GM19395 (cell line): ENCODE measurements around the gene CCL3.
"Not testable (repeated sequence)": the region's sequence is repeated elsewhere in the genome, so short reads cannot be mapped to it uniquely, and the experiment has no call there.

Experiments used
- ATAC-seq: cut with Tn5 transposase; IDR thresholded peaks from one replicate; pipeline ENCODE4 v1.9.1; 2021; ENCODE audit warnings: mild to moderate bottlenecking, moderate library complexity; ENCODE audit not compliant: unreplicated experiment

Gene CCL3

DNA sequence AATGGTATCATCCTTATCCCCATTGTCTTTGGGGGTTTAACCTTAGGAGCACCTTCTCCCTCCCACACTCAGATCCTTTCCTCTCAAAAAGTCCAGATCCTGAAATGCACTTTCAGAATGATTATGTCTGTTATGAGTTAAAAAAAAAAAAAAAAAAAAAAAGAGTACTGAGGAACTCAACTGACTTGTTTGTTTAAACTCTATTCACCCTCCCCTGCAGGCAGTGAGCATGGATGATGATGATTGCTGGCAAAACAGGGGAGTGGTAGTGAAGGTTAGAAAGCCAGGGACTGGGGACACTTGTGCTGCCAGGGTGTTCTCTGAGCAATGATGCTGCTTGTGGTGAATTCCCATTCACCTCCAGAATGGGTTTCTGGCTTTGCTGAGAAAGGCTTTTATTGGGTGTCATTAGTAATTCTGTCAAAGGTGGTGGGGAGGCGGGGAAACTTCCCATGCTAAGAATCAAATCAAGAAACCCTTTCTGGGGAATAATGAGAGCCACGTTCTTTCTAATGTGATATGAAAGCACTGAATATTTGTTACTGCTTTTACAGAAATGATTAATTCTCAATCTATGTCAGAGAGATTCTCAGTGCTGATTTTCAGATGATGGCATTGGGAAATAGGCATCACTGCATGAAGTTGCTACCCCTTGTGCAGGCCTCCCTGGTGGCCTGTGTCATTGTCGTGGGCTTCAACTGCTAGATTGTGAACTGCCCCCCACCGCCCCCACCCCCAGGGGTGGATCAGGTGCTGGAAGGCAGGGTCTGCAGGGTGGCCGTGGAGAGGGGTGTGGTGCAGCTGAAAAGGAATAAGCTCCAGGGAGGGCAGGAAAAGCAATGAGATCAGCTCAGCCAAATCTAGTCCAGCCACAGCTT lies 27.8 kb upstream of the CCL3 start:
- ATAC-seq = no peak

DNA sequence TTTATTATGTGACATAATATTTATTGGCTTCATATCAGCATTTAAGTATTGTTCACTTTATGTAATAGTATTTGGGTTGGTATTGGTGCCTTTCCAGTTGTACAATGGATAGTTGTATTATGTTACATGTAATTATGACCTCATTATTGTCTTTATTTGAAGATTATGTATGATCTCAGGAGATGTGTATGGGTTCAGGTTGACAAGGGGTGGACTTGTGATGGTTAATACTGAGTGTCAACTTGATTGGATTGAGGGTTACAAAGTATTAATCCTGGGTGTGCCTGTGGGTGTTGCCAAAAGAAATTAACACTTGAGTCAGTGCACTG lies 25.7 kb upstream of the CCL3 start:
- ATAC-seq = not testable (repeated sequence)

DNA sequence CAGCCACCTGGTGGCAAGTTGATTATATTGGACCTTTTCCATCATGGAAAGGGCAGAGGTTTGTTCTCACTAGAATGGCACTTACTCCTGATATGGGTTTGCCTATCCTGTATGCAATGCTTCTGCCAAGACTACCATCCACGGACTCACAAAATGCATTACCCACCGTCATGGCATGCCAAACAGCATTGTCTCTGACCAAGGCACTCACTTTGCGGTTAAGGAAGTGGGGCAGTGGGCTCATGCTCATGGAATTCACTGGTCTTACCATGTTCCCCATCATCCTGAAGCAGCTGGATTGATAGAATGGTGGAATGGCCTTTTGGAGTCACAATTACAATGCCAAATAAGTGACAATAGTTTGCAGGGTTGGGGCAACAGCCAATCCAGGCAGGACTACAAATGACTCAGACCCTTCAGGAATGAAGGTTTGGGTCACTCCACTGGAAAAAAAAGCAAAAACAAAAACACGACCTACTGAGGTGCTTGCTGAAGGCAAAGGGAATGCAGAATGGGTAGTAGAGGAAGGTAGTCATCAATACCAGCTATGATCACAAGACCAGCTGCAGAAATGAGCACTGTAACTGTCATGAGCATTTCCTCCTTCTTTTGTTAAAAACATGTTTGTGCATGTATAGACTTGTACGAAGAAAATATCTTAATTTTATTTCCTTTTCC lies 25.2 kb upstream of the CCL3 start:
- not testable (repeated sequence) for ATAC-seq

DNA sequence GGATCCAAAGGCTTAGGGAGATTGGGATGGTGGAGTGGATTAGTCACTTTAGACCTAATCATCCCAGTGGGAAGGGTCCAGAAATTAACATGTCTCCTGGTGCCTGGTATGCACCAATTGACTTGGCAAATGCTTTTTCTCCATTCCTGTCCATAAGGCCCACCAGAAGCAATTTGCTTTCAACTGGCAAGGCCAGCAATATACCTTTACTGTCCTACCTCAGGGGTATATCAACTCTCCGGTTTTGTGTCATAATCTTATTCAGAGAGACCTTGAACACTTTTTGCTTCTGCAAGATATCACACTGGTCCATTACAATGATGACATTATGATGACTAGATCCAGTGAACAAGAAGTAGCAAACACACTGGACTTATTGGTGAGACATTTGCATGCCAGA lies 23.2 kb upstream of the CCL3 start:
- ATAC-seq = not testable (repeated sequence)

DNA sequence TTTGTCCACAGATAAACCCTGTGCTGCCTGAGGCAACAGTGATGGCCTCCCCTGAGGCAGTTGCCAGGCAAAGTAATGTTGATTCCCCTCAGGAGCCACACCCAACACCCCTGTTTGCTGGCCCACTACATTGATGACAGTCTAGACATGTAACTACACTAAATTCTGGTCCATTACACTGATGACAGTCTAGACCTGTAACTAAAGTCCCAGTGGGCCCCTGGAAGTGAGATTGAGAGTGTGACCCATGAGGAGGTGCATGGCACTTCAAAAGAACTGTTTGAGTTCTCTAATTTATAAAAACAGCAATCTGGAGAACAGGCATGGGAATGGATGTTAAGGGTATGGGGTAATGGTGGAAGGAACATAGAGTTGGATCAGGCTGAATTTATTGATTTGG lies 22.6 kb upstream of the CCL3 start:
- ATAC-seq = no peak

DNA sequence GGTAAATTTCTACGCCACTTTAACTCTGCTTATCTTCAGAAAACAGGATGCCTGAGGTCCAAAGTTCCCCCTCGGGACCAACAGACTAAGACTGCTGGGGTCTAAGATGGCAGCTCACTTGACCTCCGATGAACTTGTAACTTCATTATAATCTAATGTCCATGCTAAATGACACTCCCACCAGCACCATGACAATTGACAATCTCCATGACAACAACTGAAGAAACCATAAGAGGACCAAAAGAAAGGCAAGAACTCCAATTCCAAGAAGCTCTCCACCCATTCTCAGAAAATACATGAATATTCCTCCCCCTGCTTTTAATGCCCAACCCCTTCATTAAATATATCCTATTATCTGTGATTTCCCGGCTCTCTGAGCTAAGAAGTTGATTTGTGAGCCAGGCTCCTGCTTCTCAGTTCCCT lies 21.1 kb upstream of the CCL3 start:
- ATAC-seq = no peak

DNA sequence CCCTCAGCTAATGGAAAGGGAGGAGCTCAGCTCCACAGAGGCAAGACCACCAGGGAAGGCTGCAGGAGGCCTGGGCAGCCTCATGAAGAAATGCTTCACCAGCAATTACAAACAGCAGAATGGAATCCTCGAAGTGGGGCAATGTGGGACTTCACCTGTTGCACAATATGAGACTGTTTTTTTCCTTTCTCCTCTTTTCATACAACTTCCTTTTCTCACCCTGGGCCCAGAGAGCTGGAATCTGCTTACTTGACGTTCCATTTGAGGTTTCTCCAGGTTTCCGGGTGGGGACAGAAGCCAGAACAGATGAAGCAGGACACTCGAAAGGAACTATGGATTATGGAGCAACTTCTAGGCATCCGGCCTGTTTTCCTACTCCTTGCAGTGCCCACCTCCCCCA lies 18.3 kb upstream of the CCL3 start:
- not testable (repeated sequence) for ATAC-seq

DNA sequence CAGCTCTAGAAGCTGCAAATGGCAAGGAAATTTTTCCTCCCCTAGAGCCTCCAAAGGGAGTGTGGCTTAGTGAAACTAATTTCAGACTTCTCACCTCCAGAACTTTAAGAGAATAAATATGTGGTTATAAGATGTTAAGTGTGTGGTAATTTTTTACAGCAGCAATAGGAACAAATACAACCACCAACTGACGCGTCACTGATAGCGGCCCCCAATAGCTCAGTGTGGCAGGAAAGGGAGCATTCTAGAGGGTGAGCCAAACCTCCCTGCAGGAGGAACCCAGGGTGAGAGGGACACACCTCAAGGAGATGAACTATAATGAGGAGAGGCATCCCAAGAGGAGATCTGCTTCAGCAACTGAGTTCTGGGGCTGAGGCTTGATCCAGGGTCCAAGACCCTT lies 17.7 kb upstream of the CCL3 start:
- ATAC-seq = no peak

DNA sequence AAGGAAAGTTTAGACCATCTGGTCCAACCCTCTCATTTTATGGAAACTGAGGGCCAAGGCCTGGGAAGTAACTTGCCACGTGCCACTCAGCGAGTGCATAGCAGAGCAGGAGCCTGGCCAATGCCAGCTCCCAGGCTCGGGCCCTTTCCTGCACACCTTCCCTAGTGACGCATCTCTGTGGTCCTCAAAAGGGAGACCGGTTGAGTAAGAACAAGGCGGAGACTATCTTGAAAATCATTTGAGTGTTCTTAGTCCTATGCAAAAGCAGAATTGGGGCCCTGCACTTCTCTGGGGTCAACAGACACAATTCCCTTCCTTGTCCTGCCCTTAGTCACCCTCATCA lies 16.5 kb upstream of the CCL3 start:
- no peak for ATAC-seq

DNA sequence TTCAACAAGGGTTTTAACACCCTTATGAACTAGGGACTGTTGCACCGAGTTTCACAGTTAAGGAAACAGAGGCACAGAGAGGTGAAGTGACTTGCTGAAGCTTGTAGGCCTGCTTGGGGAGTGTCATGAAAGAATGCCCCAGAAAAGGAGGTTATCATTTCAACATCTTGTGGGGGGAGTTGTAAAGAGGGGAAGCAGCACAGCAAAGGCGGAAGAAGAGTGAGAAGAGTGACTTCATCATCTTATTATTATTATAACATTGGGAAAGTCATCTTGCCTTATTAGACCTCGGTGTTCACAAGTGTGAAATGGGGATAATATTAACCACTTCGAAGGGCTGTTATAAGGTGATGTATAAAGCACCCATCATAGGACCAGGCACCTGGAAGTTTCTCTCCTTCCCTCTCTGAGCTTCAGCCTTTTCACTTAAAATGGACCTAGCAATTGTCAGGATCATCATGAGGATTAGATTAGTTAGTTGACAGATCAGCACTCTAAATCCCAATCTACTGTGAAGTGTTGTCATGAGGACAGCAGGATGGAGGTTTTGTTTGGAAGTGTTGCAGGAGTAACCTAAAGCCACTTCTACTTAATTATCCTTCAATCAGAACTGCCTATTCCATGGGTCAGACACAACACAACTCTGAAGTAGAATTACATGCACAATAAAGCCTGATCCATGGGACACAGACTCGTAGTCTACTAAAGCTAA lies 16.0 kb upstream of the CCL3 start:
- no peak for ATAC-seq

DNA sequence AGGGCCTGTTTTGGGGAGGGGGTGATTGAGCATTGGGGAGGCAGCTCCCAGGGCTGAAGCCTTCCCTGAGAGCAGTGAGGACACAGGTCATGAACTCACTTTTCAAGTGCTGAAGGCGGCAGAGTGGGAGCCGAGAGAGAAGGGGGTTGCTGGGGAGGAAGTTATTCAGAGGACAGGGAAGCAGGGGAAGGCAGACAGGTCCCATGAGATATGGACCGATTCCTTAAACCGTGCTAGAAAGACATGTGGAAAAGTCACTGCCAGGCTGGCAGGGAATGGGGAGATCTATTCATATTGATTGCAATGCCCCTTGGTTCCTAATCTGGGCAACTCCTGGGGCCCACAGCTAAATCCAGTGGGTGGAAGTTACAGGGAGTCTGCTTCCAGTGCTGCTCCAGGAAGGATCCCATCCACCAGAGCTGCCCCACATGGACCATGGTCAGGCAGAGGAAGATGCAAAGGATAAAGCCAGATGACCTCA lies 14.8 kb upstream of the CCL3 start:
- ATAC-seq = no peak

DNA sequence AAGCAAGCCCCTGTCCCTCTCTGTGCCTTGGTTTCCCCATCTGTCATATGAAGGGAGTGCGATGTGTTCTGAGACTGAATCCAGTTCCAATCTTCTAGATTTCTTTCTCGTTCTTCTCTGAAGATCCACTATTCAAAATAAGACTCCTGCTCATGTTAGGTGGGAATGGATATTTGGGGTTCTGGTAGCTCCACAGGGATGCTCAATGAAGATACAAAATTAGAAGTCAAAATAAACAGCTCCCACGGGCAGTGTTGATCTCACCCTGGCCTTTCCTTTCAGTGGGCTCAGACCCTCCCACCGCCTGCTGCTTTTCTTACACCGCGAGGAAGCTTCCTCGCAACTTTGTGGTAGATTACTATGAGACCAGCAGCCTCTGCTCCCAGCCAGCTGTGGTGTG lies 14.3 kb upstream of the CCL3 start:
- ATAC-seq = not testable (repeated sequence)

DNA sequence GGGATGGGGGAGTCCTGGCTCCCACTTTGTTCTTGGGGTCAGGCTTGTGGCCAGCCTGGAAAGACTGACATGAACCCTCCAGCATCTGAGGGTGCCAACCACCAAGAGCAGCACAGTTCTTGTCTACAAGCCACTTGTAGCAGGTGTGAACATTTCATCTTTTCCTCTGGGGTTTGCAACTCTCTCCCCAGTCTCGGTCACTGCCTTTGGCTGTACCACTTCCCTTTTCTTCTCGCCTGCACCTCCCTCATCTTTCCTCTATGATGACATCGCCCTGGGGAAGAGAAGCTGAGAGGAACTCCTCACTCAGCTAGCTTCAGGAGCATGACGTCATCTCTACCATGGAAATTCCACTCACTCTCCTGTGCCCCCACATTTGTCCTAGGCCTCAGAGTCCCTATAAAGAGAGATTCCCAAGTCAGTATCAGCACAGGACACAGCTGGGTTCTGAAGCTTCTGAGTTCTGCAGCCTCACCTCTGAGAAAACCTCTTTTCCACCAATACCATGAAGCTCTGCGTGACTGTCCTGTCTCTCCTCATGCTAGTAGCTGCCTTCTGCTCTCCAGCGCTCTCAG lies 13.5 kb upstream of the CCL3 start, which contains the start of gene CCL4:
CCL4 (plus strand) TSS at position 427 of the 575 bp plus-strand sequence; CDS start at position 506, 79 bp downstream.
- peak; percentile 77 for ATAC-seq

DNA sequence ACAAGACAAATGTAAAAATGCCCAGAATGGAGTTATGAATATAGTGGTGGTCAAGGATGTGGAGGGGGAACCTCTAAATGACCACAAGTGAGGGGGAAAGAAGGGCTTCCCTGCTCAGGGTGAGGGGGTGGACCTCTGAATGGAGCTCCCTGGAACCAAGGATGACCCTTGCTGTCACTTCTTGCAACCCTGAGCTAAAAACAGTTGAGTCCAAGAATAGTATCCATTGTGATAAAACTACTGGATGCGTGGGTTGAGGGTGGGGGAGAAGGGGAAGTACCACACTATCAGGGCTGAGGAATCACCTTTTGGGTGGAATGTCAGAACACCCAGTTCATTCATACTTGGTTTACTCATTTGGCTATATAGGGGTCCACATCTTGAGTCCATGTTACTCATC lies 9.1 kb upstream of the CCL3 start:
- not testable (repeated sequence) for ATAC-seq

DNA sequence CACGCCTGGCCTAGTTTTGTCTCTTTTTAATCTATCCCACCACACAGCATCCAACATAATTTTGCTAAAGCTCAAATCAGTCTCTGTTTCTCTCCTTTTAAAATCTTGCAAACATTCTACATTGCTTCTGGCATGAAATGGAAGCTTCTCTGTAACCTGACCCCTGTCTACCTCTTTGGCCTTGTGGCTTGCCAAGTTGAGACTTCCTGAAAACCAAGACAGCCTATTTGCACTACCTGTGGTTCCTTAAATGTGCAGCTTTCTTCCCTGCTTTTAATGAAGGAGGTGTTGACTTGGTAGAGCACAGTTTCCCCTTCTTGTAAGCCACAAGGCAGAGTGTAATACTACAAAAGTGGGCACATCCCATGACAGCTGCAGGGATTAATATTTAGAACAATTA lies 6.0 kb upstream of the CCL3 start:
- no peak for ATAC-seq

DNA sequence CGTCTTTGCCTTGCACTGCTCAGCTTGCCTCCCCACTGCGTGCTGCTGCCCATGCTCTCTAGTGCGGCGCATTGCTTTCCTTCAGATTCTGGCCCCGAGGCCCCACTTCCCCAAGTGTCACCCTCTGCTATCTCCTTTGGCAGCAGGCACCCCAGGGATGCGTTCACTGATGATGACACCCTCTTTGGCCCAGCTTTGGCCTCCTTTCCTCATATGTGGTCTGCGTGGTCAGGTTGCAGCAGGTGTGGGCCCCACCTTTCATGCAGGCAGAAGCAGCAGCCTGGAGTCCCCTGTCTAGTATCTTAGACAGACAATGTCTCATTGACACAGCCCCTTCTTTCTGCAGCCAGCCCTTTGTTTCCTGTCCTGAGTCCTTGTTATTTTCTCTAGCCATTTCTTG lies 4.8 kb upstream of the CCL3 start:
- no peak for ATAC-seq

DNA sequence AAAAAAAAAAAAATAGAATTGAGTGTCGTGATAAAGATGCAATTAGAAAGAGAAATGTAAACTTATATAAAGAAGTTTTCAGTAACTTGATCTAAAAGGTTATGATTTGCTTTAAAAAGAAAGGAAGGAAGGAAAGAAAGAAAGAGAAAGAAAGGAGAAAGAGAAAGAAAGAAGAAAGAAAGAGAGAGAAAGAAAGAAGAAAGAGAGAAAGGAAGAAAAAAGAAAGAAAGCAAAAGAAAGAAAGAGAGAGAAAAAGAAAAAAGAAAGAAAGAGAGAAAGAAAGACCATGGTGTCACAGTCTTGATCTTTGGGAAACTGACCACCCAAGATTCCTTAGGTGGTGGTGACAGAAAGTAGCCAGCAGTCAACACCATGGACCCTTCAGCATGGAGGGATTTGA lies 4.3 kb upstream of the CCL3 start:
- ATAC-seq = no peak

DNA sequence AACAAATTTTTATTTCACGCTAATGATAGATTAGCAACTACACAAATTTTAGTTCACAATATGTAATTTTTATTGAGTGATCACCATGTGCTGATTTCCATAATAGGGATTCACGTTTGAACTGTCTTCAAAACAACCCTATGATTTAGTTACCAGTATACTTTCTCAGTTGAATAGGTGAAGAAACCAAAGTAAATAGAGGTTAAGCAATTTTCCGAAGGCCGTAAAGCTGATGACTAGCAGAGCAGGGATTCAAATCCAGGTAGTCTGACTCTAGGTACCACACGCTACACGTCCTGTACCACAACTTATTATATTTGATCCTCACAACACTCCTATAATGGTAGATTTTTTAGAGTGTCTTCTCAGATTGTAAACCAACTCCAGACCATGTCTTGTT lies 2.8 kb upstream of the CCL3 start:
- not testable (repeated sequence) for ATAC-seq

DNA sequence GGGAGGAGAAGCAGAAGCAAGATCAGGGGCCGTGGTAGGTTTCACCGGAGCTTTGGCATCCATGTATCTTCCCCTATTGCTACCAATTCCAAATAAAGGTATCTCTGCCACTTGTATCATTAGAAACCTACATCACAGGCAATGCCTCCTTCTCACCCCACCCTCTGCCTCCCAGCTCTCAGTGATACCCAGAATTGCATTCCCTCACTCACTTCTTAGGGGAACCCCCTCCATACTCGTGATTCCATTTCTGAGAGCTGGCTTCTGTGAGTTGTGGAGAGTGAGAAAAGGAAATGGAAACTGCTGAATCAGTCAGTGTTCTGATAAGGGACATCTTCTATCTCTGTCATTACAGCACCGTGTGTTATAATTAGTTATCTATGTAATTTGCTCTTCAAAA lies 2.3 kb upstream of the CCL3 start:
- ATAC-seq = no peak

DNA sequence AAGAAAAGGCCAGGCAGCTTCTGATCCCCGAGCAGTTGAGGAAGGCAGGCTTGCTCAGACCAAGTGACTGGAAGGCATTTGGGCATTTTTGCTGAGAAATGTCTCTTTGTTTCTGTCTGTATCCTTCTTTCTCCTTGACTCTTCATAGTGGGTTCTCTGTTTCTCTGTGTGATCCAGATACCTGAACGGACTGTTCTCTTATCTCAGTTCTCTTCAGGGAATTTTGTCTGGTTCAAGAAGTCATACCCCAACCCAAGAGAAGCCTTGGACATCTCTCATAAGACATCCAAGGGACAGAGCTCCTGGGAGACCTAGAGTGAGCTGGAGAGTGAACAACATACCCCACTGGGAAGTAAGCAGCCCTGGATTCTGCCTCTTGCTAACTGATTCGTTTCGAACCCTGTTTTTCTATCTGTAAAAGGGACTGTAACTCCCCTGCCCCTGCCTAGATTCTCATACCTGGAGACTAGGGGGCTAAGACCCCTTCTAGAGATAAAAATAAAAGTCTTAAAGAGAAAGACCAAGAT lies 541 bp downstream of the CCL3 start:
- ATAC-seq = no peak

DNA sequence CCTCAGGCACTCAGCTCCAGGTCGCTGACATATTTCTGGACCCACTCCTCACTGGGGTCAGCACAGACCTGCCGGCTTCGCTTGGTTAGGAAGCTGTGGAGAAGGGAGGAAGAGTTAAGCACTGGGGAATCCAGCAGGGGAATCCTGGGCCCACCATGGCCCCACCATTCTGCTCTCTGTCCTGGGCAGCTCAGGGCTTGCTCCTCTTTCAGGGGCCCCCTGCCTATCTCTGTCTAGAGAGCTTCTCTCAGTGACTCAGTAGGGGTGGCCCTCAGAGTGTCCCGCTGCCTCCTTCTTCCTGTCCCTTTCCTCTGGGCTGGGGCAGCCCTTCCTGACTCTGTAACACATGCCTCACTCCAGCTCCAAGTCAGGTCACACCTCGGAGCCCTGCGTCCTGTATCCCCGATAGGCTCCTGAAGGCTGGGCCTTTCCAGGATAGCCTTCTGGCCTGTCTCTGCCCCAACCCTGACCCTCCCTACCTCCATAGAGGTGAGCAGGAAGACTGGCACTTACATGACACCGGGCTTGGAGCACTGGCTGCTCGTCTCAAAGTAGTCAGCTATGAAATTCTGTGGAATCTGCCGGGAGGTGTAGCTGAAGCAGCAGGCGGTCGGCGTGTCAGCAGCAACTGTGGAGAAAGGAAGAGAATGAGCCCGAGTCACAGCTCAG lies 1.1 kb downstream of the CCL3 start:
- no peak for ATAC-seq
